ENCODE data around the gene USF3.
A peak's percentile ranks its signal among the peaks of the same experiment; 100 is the strongest.

The USF3 gene, protein sequence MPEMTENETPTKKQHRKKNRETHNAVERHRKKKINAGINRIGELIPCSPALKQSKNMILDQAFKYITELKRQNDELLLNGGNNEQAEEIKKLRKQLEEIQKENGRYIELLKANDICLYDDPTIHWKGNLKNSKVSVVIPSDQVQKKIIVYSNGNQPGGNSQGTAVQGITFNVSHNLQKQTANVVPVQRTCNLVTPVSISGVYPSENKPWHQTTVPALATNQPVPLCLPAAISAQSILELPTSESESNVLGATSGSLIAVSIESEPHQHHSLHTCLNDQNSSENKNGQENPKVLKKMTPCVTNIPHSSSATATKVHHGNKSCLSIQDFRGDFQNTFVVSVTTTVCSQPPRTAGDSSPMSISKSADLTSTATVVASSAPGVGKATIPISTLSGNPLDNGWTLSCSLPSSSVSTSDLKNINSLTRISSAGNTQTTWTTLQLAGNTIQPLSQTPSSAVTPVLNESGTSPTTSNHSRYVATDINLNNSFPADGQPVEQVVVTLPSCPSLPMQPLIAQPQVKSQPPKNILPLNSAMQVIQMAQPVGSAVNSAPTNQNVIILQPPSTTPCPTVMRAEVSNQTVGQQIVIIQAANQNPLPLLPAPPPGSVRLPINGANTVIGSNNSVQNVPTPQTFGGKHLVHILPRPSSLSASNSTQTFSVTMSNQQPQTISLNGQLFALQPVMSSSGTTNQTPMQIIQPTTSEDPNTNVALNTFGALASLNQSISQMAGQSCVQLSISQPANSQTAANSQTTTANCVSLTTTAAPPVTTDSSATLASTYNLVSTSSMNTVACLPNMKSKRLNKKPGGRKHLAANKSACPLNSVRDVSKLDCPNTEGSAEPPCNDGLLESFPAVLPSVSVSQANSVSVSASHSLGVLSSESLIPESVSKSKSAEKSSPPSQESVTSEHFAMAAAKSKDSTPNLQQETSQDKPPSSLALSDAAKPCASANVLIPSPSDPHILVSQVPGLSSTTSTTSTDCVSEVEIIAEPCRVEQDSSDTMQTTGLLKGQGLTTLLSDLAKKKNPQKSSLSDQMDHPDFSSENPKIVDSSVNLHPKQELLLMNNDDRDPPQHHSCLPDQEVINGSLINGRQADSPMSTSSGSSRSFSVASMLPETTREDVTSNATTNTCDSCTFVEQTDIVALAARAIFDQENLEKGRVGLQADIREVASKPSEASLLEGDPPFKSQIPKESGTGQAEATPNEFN (N-terminal part only)

DNA sequence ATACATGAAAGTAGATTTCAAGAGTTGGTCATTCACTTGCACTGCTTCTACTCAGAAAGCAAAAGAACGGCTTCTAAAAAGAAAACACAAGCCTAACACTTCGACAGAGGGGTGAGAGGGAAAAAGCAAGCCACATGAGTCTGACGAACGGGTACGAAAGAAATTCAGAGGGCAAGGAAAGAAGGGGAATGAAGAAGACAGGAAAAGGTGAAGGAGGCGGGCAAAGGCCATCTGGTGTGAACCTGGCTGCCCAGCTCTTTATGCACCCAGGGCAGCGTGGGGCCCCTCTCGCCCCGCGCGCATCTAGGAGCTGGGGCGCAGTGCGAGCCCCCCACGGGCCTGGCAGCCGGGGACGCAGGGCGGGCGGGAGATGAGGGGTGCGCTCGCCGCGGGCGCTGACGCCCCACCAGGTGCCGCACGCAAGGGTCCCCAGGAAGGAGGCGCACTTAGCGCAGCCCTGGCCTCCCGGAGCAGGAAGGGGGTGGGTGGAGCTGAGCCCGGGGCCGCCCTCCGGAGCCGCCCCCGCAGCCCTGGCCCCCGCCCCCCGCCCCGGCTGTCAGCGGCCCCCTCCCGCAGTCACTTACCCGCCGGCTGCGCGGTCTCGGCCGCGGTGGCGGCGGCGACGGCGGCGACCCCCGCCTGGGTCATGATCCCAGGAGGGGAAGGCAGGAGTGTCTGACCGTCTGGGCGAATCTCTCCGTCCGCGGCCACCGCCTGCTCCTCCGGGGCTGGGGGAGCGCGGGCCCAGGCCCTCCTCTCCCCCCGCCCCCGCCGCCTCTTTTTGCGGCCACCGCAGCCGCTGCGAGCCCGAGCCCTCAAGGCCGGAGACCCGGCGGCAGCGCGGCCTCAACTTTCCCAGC, at the start of gene USF3:
Gene USF3, minus strand, starts transcription at position 857 of the 860 bp plus-strand sequence. CDS start 21,764 bp downstream, outside the sequence.
- DNase-seq = peak; percentile 28

DNA sequence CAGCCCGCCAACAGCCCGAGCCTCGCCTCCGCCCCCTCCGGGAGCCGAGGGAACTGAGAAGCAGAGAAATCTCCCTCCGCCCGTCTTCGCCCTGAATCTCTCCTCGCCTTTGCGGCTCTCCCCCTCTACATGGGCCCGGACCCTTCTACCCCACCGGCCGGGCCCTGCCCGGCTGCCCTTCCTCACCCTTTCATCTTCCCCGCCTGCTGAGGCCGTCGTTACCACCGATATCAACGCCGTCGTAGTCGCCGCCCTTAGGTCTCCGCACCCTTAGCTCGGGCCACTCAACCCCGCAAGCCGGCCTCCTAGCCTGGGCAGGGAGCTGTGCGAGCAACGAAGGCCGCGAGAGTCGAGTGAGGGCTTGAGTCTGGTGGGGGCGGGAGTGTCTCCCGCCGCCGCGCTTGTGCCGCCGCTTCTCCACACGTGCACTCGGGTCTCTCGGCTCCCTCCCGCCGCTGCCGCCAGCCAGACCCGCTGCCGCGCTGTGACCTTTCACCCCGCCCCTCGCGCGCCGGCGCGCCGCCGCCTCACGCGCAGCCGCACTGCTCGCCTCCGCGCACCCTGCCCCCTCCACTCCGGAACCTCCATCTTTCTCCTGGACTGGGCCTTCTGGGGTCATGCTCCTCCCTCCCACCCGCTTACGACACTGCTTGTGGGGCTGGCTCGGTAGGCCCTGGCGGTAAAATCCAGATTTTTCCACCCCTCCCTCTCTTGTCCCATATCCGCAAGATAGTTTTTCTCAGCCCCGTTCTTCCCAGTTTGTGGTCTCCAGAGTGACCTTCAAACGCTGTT, 49.5 kb upstream of the USF3 start, which contains the start of gene NAA50:
Gene NAA50, minus strand, starts transcription at position 494 of the 792 bp plus-strand sequence. Its CDS starts 300 bp downstream, at position 194.
- DNase-seq = peak; percentile 65

DNA sequence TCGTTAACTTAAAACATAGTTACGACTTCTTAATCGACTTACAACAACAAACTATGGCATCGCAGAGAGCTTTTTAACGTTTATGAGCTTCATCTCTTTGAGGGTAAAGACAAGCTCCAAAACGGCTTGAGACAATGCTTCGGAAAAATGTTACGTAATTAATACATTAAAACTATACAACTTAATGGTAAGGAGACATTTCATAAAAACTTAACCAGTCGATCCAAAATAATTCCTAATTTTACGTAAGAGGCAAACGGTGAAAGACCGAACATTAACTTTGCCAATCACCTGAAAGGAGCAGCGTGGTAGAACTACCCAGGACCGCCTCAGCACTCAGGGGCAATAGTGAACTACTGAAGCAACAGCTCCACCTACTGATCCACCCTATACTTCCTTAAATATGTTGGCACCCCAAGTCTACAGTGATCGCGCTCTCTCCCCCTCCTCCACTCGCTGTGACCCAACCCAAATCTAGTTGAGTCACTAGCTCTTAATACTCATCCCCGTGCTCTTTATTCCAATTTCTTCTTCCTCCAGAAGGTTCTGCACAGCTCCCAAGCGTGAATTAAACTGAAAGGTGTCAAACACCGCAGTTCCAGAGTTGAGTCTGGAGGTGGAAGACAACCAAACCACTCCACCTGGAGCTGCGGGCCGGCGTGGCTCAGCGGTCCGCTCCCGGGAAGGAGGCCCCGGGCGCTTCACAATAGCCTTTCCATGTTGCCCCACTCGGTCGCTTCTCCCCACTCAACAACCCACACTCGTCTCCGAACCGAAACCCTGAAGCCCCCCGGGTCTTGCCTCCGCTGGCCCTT, 48.7 kb upstream of the USF3 start:
- peak; percentile 60 for DNase-seq

DNA sequence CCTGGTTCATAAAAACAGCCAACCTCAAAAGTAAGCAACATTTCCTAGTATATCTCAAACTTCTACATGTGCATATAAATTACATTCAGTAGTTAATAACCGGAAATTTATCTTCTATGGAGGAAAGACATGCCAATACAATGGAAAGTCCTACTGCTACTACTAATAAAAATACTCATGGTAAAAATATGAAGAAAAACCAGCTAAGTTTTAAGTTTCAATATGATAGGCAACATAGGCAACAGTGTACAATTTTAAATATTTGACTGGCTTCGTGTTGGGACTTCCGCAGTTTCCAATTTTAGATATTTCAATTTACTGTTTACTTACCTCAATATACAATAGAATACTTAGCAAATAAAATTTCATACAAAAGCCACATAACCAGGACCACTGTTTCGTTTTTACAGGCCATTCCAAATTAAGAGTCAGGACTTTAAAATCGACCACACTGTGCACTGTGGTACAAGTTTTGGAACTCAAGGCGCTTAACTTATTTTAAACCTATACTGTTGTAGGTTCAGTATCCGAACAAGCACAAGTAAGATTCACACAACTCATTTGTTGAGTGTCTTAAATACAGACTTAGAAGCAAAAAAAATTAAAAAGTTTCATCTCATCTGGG, 46.7 kb upstream of the USF3 start:
- no peak for DNase-seq

DNA sequence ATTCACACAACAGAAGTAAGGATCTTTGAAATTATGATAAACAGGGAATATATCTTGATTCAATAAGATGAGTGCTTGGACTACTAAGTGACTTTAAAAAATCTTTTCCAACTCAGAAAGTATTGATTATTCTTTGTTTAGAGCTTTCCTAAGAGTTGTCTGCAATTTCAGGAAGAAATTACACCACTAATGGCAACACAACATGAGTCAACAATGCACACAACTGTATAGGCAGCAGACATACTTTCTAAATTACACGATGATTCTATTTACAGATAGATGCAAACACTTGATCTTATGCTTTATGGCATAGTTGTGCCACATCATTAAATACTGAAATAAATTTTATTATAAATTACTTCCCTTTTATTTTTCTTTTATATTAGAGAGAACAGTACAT, 45.2 kb upstream of the USF3 start:
- DNase-seq = no peak

DNA sequence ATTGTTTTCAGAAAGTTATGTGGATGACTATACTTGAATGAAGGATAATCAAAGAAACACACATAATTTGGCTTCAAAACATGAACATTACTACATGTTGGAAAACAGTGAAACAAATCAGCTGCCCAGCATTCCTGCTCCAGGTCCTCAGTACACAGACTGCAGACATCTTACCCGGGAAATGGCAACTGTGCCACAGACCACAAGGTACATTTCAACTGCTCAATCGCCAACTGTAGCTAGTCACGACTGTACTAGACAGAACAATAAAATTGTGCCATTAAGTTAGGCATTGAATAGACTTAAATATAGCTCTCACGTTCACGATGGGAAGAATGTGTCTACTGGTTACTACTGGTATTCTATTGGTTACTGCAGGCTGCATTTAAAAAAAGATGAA, 44.6 kb upstream of the USF3 start:
- DNase-seq = no peak

DNA sequence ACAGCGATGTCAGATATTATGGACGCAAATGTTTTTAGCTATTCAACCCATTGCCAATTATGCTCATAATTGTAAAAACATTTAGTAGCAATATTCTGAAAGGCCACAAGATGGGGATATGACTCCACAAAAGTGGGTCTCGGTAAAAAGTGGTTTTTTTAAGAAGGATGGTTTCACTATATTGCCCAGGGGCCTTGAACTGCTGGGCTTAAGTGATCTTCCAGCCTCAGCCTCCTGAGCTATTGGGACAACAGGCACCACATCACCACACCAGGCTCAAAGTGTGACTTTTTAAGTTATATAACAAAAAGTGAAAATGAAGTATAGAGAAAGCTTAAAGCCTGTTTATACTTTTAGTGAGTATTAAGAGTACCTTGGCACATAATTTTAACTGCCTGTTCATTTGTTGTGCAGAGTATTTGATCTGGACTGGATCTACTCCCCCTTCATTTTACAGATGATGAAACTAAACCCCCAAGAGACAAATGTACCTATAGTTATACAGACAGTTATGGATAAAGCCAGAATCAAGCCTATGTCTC, 40.2 kb upstream of the USF3 start:
- no peak for DNase-seq

DNA sequence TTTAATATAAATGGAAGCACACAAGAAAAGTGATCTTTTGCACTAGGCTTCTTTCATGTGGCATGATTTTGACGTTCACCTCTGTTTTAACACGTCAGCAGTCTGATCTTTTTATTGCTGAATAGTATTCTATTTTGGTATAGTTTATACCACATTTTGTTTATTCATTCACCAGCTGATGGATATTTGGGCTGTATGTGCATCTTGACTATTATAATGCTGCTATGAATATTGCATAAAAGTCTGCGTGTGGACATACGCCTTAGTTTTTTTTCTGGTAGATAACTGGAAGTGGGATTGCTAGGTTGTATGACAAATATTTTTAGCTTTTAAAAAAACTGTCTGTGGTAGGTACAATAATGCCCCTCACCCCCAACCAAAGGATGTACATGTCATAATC, 35.3 kb upstream of the USF3 start:
- no peak for DNase-seq

DNA sequence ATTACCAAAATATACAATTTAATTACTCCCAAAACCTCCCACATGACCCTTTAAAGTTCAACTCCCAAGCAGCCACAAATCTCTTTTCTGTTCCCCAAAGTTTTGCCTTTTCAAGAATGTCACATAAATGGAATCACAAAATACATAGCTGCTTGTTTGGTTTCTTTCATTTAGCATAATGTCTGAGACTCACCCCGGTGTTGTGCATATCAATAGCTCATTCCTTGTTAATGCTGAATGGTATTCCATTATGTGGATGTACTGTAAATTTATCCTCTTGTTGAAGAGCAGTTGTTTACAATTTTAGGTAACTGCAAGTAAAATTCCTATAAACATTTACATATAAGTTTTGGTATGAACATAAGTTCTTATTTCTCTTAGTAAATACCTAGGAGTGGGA, 34.1 kb upstream of the USF3 start:
- DNase-seq = no peak

DNA sequence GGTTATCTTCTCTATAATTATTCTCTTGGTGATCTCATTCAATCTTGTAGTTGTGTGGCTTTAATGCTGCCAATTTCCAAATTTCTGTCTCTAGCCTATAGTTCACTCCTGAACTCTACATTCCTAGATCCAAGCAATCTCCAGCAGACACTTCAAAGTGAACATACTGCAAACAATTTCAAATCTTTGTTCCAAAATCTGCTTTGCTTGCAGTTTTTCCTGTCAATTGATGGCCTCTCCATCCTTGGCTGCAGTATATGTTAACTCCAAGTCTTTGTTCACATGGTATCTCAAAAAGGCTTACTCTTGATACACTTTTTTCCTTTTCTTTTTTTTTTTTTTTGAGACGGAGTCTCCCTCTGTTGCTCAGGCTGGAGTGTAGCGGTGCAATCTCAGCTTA, 32.2 kb upstream of the USF3 start:
- no peak for DNase-seq

DNA sequence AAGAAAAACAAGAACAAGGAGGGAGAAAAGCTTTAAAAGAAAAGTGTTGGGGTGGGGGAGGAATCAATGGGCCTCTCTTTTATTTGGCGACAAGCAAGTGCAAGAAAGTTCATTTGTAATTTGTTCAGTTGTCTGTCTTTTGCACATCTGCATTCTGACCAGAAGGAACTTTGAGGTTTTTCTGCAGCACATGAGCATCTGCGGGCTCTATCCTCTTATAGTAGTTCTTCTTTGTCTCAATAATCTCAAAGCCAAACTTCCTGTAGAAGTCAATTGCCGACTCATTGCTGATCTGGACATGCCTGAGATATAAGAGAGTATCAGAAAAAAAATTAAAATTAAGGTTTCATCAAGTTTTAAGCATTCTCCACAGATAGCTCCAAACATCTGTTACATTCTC, 25.2 kb upstream of the USF3 start:
- no peak for DNase-seq

DNA sequence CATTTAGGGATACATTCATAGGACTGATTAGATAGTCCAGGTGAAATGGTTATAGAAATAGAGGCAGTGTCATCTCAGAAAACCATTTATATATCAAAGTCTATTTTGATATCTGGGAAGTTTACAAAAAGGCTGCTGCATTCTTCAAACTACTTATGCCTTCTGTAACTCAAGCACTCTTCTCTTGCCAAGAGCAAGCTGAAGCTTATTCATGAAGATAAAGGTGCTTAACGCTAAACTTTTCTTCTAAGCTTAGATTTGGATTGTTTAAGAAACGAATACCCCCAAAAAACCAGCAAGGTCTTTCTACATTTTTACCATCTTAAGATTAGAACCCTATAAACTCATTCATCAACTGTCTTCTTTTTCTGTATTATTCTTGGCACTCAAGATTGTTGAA, 23.3 kb upstream of the USF3 start:
- no peak for DNase-seq

DNA sequence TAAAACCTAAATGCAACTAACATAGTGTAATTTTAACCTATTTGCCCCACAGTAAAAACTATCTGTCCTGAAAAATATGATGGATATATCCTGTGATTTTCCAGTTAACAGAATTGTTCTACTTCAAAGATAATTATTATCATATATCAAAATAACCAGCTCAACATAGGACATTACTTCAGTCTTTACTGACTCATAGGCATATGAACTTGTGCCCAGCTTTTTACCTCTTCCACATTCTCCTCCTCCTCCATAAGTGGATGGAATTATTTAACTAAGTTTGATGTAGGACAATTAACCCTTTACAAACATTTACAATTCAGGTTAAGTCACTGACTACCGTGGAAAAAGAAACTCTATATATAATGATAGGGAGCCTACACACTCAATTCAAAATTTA, 22.9 kb upstream of the USF3 start:
- no peak for DNase-seq

DNA sequence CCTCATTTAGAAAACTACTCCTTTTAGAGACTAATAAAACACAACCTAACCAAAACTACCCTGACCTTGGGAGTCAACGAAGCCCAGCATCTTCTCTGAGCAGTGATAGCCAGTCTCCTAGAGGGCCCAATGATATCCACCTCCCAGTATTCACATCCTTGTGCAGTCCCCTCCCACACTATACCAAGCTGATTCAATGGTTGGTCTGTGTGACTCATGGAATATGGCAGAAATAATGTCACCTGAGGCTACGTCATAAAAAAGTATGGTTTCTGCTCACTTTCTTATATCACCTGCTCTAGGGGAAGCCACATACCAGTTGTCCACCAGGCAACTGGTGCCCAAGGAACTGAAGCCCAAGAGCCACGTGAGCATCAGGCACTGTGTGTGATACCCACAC, 21.4 kb upstream of the USF3 start:
- DNase-seq = no peak

DNA sequence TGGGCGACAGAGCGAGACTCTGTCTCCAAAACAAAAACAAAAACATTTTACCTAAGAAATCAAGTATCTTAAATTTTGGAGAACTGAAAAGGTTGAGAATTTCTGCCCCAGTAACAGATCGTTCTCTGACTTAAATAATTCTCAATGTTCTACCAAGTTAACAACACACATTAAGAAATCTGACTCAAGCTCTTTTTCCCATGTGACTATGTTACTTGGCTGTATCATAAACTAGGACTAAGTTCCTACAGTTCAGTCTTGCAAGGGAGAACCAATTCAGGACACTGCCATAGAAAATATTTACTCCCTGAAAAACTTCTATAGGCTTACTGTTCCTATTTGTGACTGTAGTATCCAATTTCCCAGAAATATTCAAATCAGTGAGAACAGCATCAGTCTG, 20.9 kb upstream of the USF3 start:
- DNase-seq = no peak

DNA sequence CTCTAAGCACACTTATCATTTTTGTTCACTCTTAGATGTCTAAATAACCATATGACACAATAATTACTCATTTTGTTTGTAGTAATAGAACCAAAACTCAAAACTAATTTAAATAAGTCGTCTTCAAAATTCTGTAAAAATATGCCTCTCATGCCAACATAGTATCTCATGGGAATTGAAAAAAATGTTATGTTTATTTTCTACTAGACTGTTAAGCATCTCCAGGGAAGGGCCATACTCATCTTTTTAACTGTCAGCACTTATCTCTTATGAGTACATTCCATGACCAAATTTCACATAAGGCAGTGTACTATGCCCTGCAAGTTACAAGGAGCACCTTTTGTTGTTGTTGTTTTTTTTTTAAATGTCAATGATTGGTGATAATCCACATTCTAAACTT, 18.3 kb upstream of the USF3 start:
- no peak for DNase-seq

DNA sequence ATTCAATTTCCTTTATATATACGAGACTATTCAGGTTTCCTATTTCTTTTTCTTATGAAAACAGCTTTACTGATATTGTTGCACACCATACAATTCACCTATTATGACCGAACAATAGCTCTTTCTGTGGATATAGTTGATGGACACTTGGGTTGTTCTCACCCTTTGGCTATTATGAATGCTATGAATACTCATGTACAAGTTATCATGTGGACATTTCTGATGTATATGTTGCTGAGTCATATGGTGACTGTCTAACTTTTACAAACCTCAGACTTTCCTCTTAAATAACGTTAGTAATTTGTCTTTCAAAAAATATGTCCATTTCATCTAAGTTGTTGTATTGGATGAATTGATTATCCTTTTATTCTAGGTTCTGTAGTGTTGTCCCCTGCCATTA, 15.7 kb upstream of the USF3 start:
- DNase-seq = no peak

DNA sequence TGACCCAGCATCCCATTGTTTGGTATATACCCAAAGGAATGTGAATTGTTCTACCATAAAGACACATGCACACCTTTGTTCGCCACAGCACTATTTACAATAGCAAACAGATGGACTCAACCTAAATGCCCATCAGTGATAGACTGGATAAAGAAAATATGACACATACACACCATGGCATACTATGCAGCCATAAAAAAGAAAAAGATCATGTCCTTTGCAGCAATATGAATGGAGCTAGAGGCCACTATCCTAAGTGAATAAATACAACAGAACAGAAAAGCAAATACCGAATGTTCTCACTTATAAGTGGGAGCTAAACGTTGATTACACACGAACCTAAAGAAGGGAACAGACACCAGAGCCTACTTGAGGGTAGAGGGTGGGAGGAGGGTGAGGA, 11.4 kb upstream of the USF3 start:
- no peak for DNase-seq

DNA sequence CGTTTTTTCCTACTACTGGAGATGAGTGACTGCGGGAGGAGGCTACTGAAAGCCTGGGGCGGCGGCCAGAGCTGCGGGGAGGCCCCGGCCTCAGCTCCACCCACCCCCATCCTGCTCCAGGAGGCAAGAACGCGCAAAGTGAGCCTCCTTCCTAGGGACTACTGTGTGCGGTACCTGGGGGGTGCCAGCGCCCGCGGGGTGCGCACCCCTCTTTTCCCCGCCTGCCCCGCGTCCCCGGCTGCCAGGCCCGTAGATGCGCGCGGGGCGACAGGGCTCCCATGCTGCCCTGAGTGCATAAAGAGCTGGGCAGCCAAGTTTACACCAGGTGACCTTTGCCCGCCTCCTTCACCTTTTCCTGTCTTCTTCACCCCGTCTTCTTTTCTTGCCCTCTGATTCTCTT, 2.5 kb upstream of the USF3 start:
- DNase-seq = no peak

DNA sequence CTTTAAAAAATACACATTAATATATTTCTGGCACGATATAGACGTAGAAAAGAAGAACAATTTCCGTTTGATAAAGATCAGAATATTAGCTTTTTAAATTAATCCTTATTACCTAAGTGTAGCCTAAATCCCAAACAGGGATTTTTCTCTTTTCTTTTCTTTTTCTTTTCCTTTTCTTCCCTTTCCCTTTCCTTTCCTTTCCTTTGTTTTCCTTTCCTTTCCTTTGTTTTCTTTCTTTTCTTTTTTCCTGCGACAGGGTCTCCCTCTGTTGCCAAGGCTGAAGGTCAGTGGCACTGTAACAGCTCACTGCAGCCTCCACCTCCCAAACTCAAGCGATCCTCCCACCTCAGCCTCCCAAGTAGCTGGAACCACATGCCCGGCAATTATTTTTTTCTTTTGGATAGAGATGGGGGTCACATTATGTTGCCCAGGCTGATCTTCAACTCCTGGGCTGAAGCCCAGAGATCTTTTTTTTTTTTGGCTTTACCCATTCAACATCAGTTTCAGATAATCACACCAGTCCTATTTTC, 1.8 kb upstream of the USF3 start:
- no peak for DNase-seq
